GM12878 (cell line): Measurements from ENCODE around the gene LMOD1. TPM values are rescaled to one million over a fixed set of nuclear protein-coding genes. Genes with fewer than 3 reads are reported as not detected.
A peak's percentile ranks its signal among the peaks of the same experiment; 100 is the strongest.

Experiments
- ATAC-seq: fragments of 200-7000 bp; cut with Tn5 transposase; 3 replicates; pipeline ENCODE4 v1.9.1; 2020; ENCODE audit warnings: mild to moderate bottlenecking, moderate library complexity
- BruUV-seq: library from RNA; stranded (reverse); fragments of 400-500 nt; replicated peaks from 2 replicates; lab custom pipeline; 2021; lab: Mats Ljungman, UMichigan
- CTCF ChIA-PET: fragments of 300-600 bp; sonication (Branson Sonifier 250); formaldehyde crosslinking; extraction: SDS; loops from one replicate; lab custom pipeline; 2021; ENCODE audit warnings: inconsistent platforms; lab: Yijun Ruan, JAX
- POLR2A ChIA-PET: fragments of 350-600 bp; formaldehyde crosslinking; extraction: SDS; loops from one replicate; lab custom pipeline; 2021; ENCODE audit warnings: inconsistent platforms; lab: Charles Lee
- RAD21 ChIA-PET: fragments of 300-600 bp; sonication (Branson Sonifier 250); formaldehyde crosslinking; loops from one replicate; lab custom pipeline; 2023; ENCODE audit warnings: antibody characterized with exemption; ENCODE audit not compliant: unreplicated experiment; lab: Charles Lee
- SMC1A ChIA-PET: fragments of 300-600 bp; sonication (Branson Sonifier 250); formaldehyde crosslinking; loops from one replicate; lab custom pipeline; 2023; ENCODE audit not compliant: unreplicated experiment, uncharacterized antibody; lab: Charles Lee
- DNase-seq: peaks from one replicate; pipeline ENCODE4 v3.0.0-alpha.2; 2011; ENCODE audit warnings: low read depth, low spot score
- FAIRE-seq: peaks from 3 replicates; lab custom pipeline; 2011; peaks lifted over from hg19 to GRCh38; lab: Jason Lieb, UNC
- H2AFZ ChIP-seq: 2 replicates; pipeline ENCODE4 v1.6.0; 2011; ENCODE audit warnings: low read depth, low read length, control low read depth; ENCODE audit not compliant: control insufficient read depth
- H3K27ac ChIP-seq: 2 replicates; pipeline ENCODE4 v1.5.1; 2011; ENCODE audit warnings: control low read depth; ENCODE audit not compliant: control insufficient read depth, insufficient read depth
- H3K27me3 ChIP-seq, 2 experiments: replicated peaks in 1 of 2; 2 replicates each; pipeline versions ENCODE4 v1.6.0 to v1.6.1; 2011; ENCODE audit warnings: low read length in 1 of 2; ENCODE audit not compliant: control insufficient read depth in 2 of 2, insufficient read depth in 2 of 2
- H3K36me3 ChIP-seq, 2 experiments: 2 replicates each; pipeline ENCODE4 v1.5.1; 2011; ENCODE audit warnings: low read length in 1 of 2; ENCODE audit not compliant: control insufficient read depth in 2 of 2, insufficient read depth in 2 of 2
- H3K4me1 ChIP-seq: 2 replicates; pipeline ENCODE4 v1.6.1; 2011; ENCODE audit warnings: mild to moderate bottlenecking, low read length, moderate library complexity, mixed read lengths; ENCODE audit not compliant: control insufficient read depth, insufficient read depth
- H3K4me2 ChIP-seq: 2 replicates; pipeline ENCODE4 v1.6.0; 2011; ENCODE audit warnings: control low read depth; ENCODE audit not compliant: control insufficient read depth, insufficient read depth
- H3K4me3 ChIP-seq: fragments of 200-600 bp; sonication (generic); 2 replicates; pipeline ENCODE4 v1.5.1; 2016
- H3K79me2 ChIP-seq: 2 replicates; pipeline ENCODE4 v1.6.0; 2011; ENCODE audit warnings: low read length; ENCODE audit not compliant: control insufficient read depth, insufficient read depth
- H3K9ac ChIP-seq: 2 replicates; pipeline ENCODE4 v1.8.0; 2011; ENCODE audit warnings: low read length, control low read depth, mixed read lengths; ENCODE audit not compliant: control insufficient read depth, insufficient read depth
- H3K9me3 ChIP-seq: replicated peaks from 3 replicates; pipeline ENCODE4 v1.5.1; 2011; ENCODE audit warnings: mild to moderate bottlenecking, low read length; ENCODE audit not compliant: control insufficient read depth, insufficient read depth
- H4K20me1 ChIP-seq: 2 replicates; pipeline ENCODE4 v1.6.0; 2011; ENCODE audit not compliant: control insufficient read depth, insufficient read depth
- E2F4 ChIP-seq: IDR thresholded peaks from 2 replicates; pipeline ENCODE4 v1.6.1; 2012; ENCODE audit warnings: low read depth, low read length, improper control_type of control experiment
- ESRRA ChIP-seq: IDR thresholded peaks from 2 replicates; pipeline ENCODE4 v1.6.1; 2012; ENCODE audit warnings: mild to moderate bottlenecking, low read length, improper control_type of control experiment
- WRNIP1 ChIP-seq: IDR thresholded peaks from 2 replicates; pipeline ENCODE4 v1.6.1; 2011; ENCODE audit warnings: low read depth, low read length, improper control_type of control experiment, borderline replicate concordance
- WGBS: methylation state at CpG from one replicate; pipeline ENCODE4 v1.1.6; 2016; ENCODE audit warnings: low lambda C conversion rate; ENCODE audit not compliant: insufficient replicate concordance, insufficient coverage; ENCODE audit errors: missing lambda C conversion rate; 5-methylcytosine and 5-hydroxymethylcytosine counted together
- in situ Hi-C: fragments of 300-500 bp; cut with MboI; formaldehyde crosslinking; loops from 9 replicates; pipeline ENCODE4 v1.14.3; 2018; ENCODE audit warnings: mixed read lengths
- intact Hi-C: fragments of 100-400 bp; cut with micrococcal nuclease; formaldehyde crosslinking; loops from one replicate; pipeline ENCODE4 v1.14.2; 2022; ENCODE audit not compliant: unreplicated experiment
- polyA plus RNA-seq, 11 experiments: library from polyadenylated mRNA; depleted of rRNA in 4 of 11; unstranded in 6 of 11; stranded (reverse) in 5 of 11; fragments of >200 nt; fragmentation: Nextera tagmentation in 4 of 11; fragmentation: Illumina TruSeq in 1 of 11; extraction: Ambion mirVana in 4 of 11; extraction: Trizol in 1 of 11; gene quantifications; 1 replicate in 1 of 11; 2 replicates in 10 of 11; pipeline versions ENCODE4 v1.2.1 to v1.2.3, GENCODE V29; 2011 to 2016; ENCODE audit warnings: inconsistent platforms in 2 of 11, missing spikeins in 2 of 11, low read depth in 1 of 11
- total RNA-seq, 4 experiments: library from RNA; depleted of rRNA in 3 of 4; stranded (reverse); fragments of >200 nt in 3 of 4; fragmentation: Illumina TruSeq in 1 of 4; extraction: Trizol in 1 of 4; gene quantifications; 2 replicates each; pipeline versions ENCODE4 v1.2.1 to v1.2.3, GENCODE V29; 2013 to 2021

Gene LMOD1
- total and polyA plus RNA-seq, 10 of the 15 experiments (the other 5 are each of a cell fraction or from before 2014, with no cell fraction given): 0.15 TPM; not detected in 9

GRCh38 chr1:201955729-201956143 lies 9.4 kb upstream of the LMOD1 start:
- ChIA-PET RAD21 (interaction anchor here (1.1 kb wide), 1 partner anchor 60 kb away, joined by 3 read pairs; no protein-coding TSS in a partner anchor), SMC1A (interaction anchor here (1.3 to 2.3 kb wide), 2 partner anchors 10 to 16 kb away, joined by 3 to 7 read pairs; no protein-coding TSS in a partner anchor), POLR2A (interaction anchor here (0.8 to 2.1 kb wide), 5 partner anchors 10 to 89 kb away, joined by 3 to 10 read pairs (median 4); no protein-coding TSS in a partner anchor), CTCF (interaction anchor here (1.0 to 3.8 kb wide), 5 partner anchors 18 to 180 kb away, joined by 3 to 17 read pairs (median 3); no protein-coding TSS in a partner anchor)
- in situ Hi-C loops (no loop called here), intact Hi-C loops (loop anchor here (2.0 kb wide), 1 partner anchor 27 kb away; the partner anchor contains the start of gene RNPEP)
- TF ChIP-seq E2F4 (no peak), ESRRA (peak; percentile 78; the same call in 1 of the 2 replicates), WRNIP1 (0 out of 2 replicates have a peak, but pooled peaks have one; percentile 24)
- no TSS peak for BruUV-seq
- Histone ChIP-seq H3K4me2 (peak overlapping the region; percentile 76), H2AFZ (peak overlapping the region; percentile 96), H3K9ac (peak overlapping the region; percentile 100), H3K79me2 (peaks cover 26% of the 10 kb centered on the region), H3K4me1 (no peaks in the 10 kb centered on the region; the same call in 1 of the 2 replicates), H3K36me3 (peaks cover 0 to 21% of the 10 kb centered on the region in 2 experiments), H3K27me3 (no peaks in the 10 kb centered on the region), H3K27ac (peak overlapping the region; percentile 91), H4K20me1 (no peaks in the 10 kb centered on the region), H3K9me3 (no peaks in the 10 kb centered on the region), H3K4me3 (peak overlapping the region; percentile 91)
- no peak for FAIRE-seq
- ATAC-seq: peak; percentile 63
- peak; percentile 23 for DNase-seq
- WGBS: under 1% methylated on average over 17 of the region's 17 CpGs
